GM18861 (cell line): ENCODE results near the gene COL6A2.
"Not testable (repeated sequence)": the region's sequence is repeated elsewhere in the genome, so short reads cannot be mapped to it uniquely, and the experiment has no call there.

ENCODE experiments used
- ATAC-seq: cut with Tn5 transposase; IDR thresholded peaks from one replicate; pipeline ENCODE4 v1.9.1; 2021; ENCODE audit not compliant: unreplicated experiment

COL6A2 gene

GRCh38 chr21:46139686-46140085, 41.8 kb downstream of the COL6A2 start:
- ATAC-seq, result no peak

GRCh38 chr21:46140352-46141003, 42.6 kb downstream of the COL6A2 start:
- not testable (repeated sequence) for ATAC-seq

- ATAC-seq, result no peak
Measured at GRCh38 chr21:46141767-46142581, 44.1 kb downstream of the COL6A2 start.

GRCh38 chr21:46142582-46143473, 44.9 kb downstream of the COL6A2 start:
- ATAC-seq, result no peak

- ATAC-seq, result no peak
Measured at GRCh38 chr21:46144464-46145070, 46.7 kb downstream of the COL6A2 start.

DNA sequence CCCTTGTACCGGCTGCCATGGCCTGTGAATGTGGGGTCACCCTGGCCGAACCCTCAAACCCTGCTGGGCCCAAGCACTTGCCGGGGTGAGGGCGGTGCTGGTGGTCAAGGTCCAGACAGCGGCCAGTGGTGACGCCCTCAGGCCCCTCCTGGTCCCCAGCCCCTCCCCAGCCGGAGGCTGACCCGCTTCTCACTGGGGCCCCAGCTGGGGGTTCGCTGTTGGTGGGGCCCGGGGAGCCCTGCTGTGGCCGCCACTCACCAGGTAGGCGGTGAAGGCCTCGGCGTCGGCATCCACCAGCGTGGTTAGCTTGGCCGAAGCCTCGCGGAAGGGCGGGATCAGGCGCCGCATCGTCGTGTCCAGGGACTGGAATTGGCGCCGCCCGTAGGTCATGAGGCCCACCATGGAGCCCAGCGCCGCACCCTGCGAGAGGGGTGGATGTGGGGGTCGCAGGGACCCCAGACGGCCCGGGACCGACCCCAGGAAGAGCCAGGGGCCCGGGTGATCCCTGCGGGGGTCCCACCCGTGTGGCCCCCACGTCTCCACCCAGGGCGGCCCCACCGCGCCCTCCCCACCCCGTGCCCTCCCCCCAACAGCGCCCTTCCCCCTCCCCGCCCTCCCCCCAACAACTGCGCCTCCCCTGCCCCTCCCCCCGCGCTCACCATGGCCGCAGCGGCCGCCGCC, 47.4 kb downstream of the COL6A2 start:
- no peak for ATAC-seq

- ATAC-seq, result no peak
Measured at GRCh38 chr21:46145840-46146691, 48.2 kb downstream of the COL6A2 start.

GRCh38 chr21:46146856-46147255, 48.9 kb downstream of the COL6A2 start:
- ATAC-seq, result no peak

DNA sequence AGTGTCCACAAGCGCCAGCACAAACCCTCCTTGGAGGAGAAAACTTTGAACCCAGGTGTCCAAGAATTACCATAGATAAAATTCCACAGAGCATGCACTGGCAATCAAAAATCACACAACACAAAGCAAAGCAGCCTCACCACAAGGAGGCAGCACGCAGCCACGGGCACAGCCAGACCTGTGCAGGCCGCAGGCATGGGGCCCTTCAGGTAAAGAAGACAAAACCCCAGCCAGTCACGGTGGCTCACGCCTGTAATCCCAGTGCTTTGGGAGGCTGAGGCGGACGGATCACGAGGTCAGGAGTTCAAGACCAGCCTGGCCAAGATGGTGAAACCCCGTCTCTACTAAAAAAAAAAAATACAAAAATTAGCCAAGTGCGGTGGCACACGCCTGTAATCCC, 49.5 kb downstream of the COL6A2 start:
- ATAC-seq, result not testable (repeated sequence)

- ATAC-seq, result no peak
Measured at GRCh38 chr21:46148106-46148505, 50.2 kb downstream of the COL6A2 start.

DNA sequence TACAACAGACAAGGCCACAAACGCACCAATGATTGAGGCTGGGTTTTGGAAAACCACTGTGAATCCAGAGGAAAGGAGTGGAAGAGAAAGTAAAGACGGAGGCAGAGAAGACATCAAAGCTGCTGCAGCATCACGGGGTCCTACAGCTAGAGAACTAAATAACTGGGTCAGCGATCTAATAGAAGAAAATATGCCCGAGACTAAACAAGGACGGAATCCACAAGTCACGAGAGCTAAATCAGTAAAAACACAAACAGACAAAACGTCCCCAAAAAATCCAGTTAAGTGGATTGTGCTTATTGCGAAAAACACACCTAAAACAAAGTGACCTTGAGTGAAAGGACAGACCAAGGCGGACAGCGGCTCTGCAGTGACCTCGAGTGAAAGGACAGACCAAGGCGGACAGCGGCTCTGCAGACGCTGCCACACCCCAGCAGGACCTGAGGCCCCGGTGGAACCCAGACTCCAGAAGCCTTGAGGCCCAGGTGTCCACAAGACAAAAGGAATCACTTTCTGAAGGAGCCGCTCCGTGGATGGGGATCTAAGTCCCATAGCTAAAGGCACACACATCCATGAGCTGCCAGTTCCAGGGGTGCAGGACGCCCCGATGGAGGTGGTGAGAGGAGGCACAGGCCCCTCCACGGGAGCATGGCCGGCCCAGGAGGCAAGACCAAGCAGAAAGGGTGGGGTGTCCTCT, 51.4 kb downstream of the COL6A2 start:
- ATAC-seq, result no peak

- ATAC-seq, result no peak
Measured at GRCh38 chr21:46150073-46150472, 52.2 kb downstream of the COL6A2 start.

DNA sequence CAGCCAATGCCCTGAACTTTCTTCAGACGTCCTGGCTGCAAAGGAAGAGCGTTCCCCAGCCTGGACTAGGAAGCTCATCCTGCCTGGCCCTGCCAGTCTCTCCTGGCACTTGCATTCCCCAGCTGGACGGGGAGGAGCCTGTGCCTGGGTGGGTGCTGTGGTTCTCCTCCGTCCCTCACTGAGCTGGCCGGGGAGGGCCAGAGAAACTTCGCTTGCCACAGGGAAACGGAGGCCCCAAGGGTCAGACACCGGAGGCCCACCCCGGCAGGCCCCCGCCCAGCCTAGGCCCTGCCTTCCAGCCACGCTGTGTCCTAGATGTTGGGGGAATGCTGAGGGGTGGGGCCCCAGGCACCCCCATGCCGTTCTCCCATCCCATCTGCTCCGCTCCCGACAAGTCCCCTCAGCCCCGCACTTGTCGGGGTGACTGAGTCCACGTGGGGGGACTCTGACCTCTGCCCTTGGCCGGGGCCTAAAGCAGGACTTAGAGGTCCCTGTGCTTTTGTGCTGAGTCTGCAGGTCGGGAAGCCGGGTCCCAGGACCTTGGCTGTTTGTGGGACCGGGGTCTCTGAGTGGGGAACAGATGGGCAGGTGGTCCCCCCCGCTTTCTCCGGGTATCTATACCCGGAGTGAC, 52.7 kb downstream of the COL6A2 start:
- ATAC-seq, result no peak

- no peak for ATAC-seq
Measured at GRCh38 chr21:46151261-46151988, 53.5 kb downstream of the COL6A2 start.

GRCh38 chr21:46151989-46152926, 54.3 kb downstream of the COL6A2 start:
- ATAC-seq, result no peak

DNA sequence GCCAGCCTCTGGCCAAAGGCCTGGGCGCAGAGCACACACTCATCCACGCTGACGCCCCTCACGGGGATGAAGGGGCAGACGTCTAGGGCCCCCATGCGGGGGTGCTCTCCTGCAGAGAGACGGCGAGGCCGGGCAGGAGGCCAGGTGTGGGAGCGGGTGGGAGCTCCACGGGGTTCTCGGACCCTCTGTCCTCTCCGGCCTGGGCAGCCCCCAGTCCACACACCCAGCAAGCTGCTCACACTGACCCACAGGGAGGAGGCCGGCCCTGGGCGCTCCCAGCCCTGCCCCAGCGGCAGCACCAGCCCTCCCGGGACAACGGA, 55.0 kb downstream of the COL6A2 start:
- no peak for ATAC-seq
